PC-9 (cell line): ENCODE measurements around the gene DENND2A. TPM values are rescaled to one million over a fixed set of nuclear protein-coding genes. Genes with fewer than 3 reads are reported as not detected.

ENCODE experiments used
- BruUV-seq: library from RNA; stranded (reverse); fragments of 400-500 nt; replicated peaks from 2 replicates; lab custom pipeline; 2021; lab: Mats Ljungman, UMichigan
- CTCF ChIA-PET: fragments of 300-600 bp; sonication (Branson Sonifier 250); formaldehyde crosslinking; loops from one replicate; lab custom pipeline; 2022; ENCODE audit warnings: antibody characterized with exemption; lab: Charles Lee
- POLR2A ChIA-PET: fragments of 300-600 bp; sonication (Branson Sonifier 250); formaldehyde crosslinking; loops from one replicate; lab custom pipeline; 2022; ENCODE audit warnings: antibody characterized with exemption; ENCODE audit not compliant: unreplicated experiment; lab: Charles Lee
- DNase-seq, 2 experiments: peaks; one replicate each; pipeline versions ENCODE4 v3.0.0 to v3.0.0-alpha.2; 2015 to 2022; ENCODE audit warnings: mixed read lengths in 1 of 2
- H2AFZ ChIP-seq: fragments of 200-600 bp; sonication (generic); 2 replicates; pipeline ENCODE4 v1.8.1; 2017; ENCODE audit warnings: antibody characterized with exemption
- H3F3A ChIP-seq: fragments of 200-600 bp; sonication (generic); 2 replicates; pipeline ENCODE4 v1.8.1; 2017; ENCODE audit warnings: antibody characterized with exemption, mild to moderate bottlenecking, low read depth; ENCODE audit not compliant: insufficient read depth
- H3K27ac ChIP-seq: fragments of 200-600 bp; sonication (generic); 2 replicates; pipeline ENCODE4 v1.6.1; 2016; ENCODE audit warnings: mixed run types
- H3K27me3 ChIP-seq: fragments of 200-600 bp; sonication (generic); 2 replicates; pipeline ENCODE4 v1.6.1; 2016; ENCODE audit warnings: low read depth, mixed run types; ENCODE audit not compliant: insufficient read depth
- H3K36me3 ChIP-seq: fragments of 200-600 bp; sonication (generic); 2 replicates; pipeline ENCODE4 v1.6.1; 2016; ENCODE audit warnings: low read depth, mixed run types
- H3K4me1 ChIP-seq: fragments of 200-600 bp; sonication (generic); replicated peaks from 2 replicates; pipeline ENCODE4 v1.6.1; 2016; ENCODE audit warnings: mixed run types; ENCODE audit not compliant: insufficient read depth
- H3K4me2 ChIP-seq: fragments of 200-600 bp; sonication (generic); 2 replicates; pipeline ENCODE4 v1.6.1; 2017; ENCODE audit warnings: mixed run types
- H3K4me3 ChIP-seq: fragments of 200-600 bp; sonication (generic); 2 replicates; pipeline ENCODE4 v1.6.1; 2016; ENCODE audit warnings: mixed run types
- H3K79me2 ChIP-seq: fragments of 200-600 bp; sonication (generic); 2 replicates; pipeline ENCODE4 v1.6.1; 2017; ENCODE audit warnings: low read depth, mixed run types
- H3K9me2 ChIP-seq: fragments of 200-600 bp; sonication (generic); 2 replicates; pipeline ENCODE4 v1.8.1; 2017; ENCODE audit warnings: mild to moderate bottlenecking; ENCODE audit not compliant: insufficient read depth
- H3K9me3 ChIP-seq: fragments of 200-600 bp; sonication (generic); 2 replicates; pipeline ENCODE4 v1.8.1; 2016; ENCODE audit warnings: low read depth; ENCODE audit not compliant: insufficient read depth
- H4K20me1 ChIP-seq: fragments of 200-600 bp; sonication (generic); 2 replicates; pipeline ENCODE4 v1.8.1; 2017; ENCODE audit not compliant: insufficient read depth
- EZH2 ChIP-seq: fragments of 200-600 bp; sonication (generic); IDR thresholded peaks from 2 replicates; pipeline ENCODE4 v1.8.0; 2017; ENCODE audit warnings: antibody characterized with exemption, low read depth
- intact Hi-C: fragments of 100-400 bp; cut with micrococcal nuclease; formaldehyde crosslinking; loops from one replicate; pipeline ENCODE4 v1.10.0; 2022; ENCODE audit not compliant: unreplicated experiment
- total RNA-seq: library from RNA; stranded (reverse); gene quantifications from 2 replicates; pipeline ENCODE4 v1.2.3, GENCODE V29; 2021
- TF ChIP-seq, protein P1 (sequence below): fragments of 200-600 bp; sonication (generic); conservative IDR thresholded peaks from 2 replicates; pipeline ENCODE4 v1.6.1; 2017; ENCODE audit warnings: mixed run types, antibody characterized with exemption, mild to moderate bottlenecking, moderate library complexity

Gene DENND2A
- total RNA-seq, 1 experiment from 2014 or later, result 4.2 TPM

DNA sequence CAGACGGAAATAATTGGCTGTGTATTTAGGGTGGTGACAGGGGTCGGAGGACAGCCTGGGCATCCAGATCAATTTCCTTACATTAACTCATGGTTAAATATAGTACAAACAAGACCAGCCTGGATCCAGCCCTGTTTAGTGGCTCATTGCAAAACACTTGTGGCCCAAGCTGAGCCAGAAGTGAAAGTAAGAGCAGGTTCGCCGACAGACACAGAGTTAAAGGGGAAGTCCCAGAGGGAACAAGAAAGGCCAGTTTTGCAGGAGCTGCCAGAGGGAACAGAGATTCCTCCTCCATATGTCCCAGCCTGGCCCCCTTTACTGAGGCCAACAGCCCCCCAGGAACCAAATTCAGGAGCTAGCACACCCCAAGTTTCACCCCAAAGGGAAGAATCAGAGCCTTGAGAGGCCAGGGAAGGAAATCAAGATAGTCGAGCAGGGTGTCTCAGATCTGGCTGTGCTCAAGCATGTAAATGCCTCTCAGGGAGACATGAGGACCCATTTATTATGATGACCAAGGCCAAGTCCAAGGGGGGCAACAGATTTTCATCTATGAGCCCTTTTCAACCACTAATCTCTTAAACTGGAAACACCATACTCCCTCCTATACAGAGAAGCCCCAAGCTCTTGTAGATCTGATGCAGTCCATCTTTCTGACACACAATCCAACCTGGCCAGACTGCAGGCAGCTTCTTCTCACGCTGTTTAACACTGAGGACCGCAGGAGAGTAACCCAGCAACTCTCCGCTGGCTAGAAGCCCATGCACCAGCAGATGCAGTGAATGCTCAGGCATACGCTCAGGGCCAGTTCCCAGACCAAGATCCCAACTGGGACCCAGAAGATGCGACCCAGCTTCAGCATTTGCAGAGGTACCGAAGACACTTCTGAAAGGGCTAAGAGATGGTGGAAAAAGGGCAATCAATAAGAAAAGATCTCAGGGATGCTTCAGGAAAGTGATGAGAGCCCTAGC lies 16.2 kb upstream of the DENND2A start:
- peaks cover 6% of the 10 kb centered on the region; the same call in 1 of the 2 replicates for H3F3A ChIP-seq
- no peaks in the 10 kb centered on the region for H3K36me3 ChIP-seq
- peak overlapping the region; percentile 76 for H3K4me2 ChIP-seq
- intact Hi-C loops, result loop anchor here (5.0 to 10.0 kb wide), 2 partner anchors 482 to 995 kb away; partner anchors contain the start of gene KDM7A
- peak overlapping the region; percentile 43; the same call in 1 of the 2 replicates for H3K4me3 ChIP-seq
- H2AFZ ChIP-seq, result peak overlapping the region; percentile 67
- H4K20me1 ChIP-seq, result no peaks in the 10 kb centered on the region
- H3K79me2 ChIP-seq, result no peaks in the 10 kb centered on the region
- peak overlapping the region; percentile 32 for H3K27ac ChIP-seq
- ChIA-PET POLR2A (no interaction called here), CTCF (interaction anchor here (0.5 to 1.1 kb wide), 2 partner anchors 123 to 179 kb away, joined by 3 to 10 read pairs; no protein-coding TSS in a partner anchor)
- no TSS peak for BruUV-seq
- H3K9me3 ChIP-seq, result no peaks in the 10 kb centered on the region
- no peak for TF ChIP-seq EZH2
- TF ChIP-seq, protein P1, sequence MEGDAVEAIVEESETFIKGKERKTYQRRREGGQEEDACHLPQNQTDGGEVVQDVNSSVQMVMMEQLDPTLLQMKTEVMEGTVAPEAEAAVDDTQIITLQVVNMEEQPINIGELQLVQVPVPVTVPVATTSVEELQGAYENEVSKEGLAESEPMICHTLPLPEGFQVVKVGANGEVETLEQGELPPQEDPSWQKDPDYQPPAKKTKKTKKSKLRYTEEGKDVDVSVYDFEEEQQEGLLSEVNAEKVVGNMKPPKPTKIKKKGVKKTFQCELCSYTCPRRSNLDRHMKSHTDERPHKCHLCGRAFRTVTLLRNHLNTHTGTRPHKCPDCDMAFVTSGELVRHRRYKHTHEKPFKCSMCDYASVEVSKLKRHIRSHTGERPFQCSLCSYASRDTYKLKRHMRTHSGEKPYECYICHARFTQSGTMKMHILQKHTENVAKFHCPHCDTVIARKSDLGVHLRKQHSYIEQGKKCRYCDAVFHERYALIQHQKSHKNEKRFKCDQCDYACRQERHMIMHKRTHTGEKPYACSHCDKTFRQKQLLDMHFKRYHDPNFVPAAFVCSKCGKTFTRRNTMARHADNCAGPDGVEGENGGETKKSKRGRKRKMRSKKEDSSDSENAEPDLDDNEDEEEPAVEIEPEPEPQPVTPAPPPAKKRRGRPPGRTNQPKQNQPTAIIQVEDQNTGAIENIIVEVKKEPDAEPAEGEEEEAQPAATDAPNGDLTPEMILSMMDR, result no peak
- H3K9me2 ChIP-seq, result no peaks in the 10 kb centered on the region
- no peaks in the 10 kb centered on the region for H3K27me3 ChIP-seq
- peak; percentile 68 to 89 for DNase-seq
- peaks cover 24% of the 10 kb centered on the region for H3K4me1 ChIP-seq

DNA sequence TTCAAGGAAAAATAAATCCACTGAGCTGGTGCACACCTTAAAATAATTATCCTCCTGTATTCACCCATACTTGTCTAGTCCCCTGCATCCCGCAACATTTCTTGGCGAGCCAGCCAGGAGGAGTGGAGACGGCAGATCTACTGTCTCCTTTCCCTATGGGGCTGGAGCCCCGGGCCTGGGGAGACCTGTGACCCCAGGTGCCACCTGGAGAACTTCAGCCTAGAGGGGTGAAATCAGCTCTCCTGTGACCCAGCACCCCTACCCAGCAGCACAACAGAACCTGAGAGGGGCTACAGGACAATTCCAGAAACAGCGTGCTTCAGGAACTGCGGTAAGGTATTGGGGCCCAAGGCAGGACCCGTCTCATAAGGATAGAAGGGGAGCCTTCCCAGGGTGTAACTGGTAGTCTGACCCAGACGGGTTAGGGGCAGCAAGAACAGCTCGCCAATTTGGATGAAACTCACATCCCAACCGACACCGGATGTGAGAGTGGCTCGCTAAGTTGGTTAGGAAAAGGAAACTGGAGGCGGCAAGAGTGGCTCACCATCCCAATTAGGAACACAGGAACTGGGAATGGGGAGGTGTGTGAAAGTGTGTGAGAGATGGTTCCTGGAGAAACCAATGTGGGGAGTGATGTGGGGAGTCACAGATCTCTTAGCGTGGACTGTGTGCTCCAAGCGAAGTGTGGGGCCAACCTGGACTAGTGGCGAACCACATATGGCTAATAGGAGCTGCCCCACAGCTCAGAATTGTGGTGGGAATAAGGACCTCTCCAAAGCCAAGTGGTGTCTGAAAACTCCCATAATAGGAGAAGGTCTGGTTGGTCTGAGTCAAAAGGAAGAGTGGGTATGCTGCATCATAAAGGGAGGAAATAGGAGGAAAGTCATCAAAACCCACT lies 15.1 kb upstream of the DENND2A start:
- Histone ChIP-seq H3F3A (peaks cover 10% of the 10 kb centered on the region; the same call in 1 of the 2 replicates), H3K9me2 (no peaks in the 10 kb centered on the region), H3K36me3 (no peaks in the 10 kb centered on the region), H3K27me3 (no peaks in the 10 kb centered on the region), H3K9me3 (no peaks in the 10 kb centered on the region), H3K27ac (peak overlapping the region; percentile 32), H2AFZ (peak overlapping the region; percentile 67), H3K79me2 (no peaks in the 10 kb centered on the region), H3K4me3 (peak overlapping the region; percentile 43; the same call in 1 of the 2 replicates), H3K4me1 (peaks cover 35% of the 10 kb centered on the region), H3K4me2 (peak overlapping the region; percentile 76), H4K20me1 (no peaks in the 10 kb centered on the region)
- DNase-seq, result no peak
- intact Hi-C loops, result loop anchor here (5.0 to 10.0 kb wide), 2 partner anchors 481 to 997 kb away; partner anchors contain the start of gene KDM7A
- BruUV-seq, result no TSS peak
- TF ChIP-seq, protein P1, result no peak
- no peak for TF ChIP-seq EZH2
- ChIA-PET CTCF (interaction anchor here (0.5 to 1.1 kb wide), 2 partner anchors 122 to 178 kb away, joined by 3 to 10 read pairs; no protein-coding TSS in a partner anchor), POLR2A (no interaction called here)

DNA sequence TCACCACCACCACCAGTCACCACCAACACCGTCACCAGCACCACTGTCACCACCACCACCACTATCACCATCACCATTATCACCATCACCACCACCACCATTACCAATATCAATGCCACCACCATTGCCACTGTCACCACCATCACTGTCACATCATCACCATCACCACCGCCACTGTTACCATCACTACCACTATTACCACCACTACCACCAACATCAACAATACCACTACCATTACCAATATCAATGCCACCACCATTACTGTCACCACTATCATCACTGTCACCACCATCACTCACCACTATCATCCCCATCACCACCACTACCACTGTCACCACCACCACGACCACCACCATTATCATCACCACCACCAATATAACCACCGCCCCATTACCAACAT lies 14.0 kb upstream of the DENND2A start:
- intact Hi-C loops, result loop anchor here (5.0 to 10.0 kb wide), 3 partner anchors 358 to 998 kb away; partner anchors contain the start of genes KDM7A and MRPS33
- H3K36me3 ChIP-seq, result no peaks in the 10 kb centered on the region
- TF ChIP-seq EZH2, result no peak
- TF ChIP-seq, protein P1, result no peak
- no peaks in the 10 kb centered on the region for H3K9me3 ChIP-seq
- no peaks in the 10 kb centered on the region for H3K79me2 ChIP-seq
- no peaks in the 10 kb centered on the region for H4K20me1 ChIP-seq
- no peak for DNase-seq
- no peak overlapping the region for H3K4me3 ChIP-seq
- no TSS peak for BruUV-seq
- H3K4me1 ChIP-seq, result peaks cover 46% of the 10 kb centered on the region
- no peak overlapping the region for H3K27ac ChIP-seq
- POLR2A ChIA-PET, result no interaction called here
- H3F3A ChIP-seq, result peaks cover 15% of the 10 kb centered on the region; the same call in 1 of the 2 replicates
- no peaks in the 10 kb centered on the region for H3K9me2 ChIP-seq
- H3K27me3 ChIP-seq, result no peaks in the 10 kb centered on the region
- CTCF ChIA-PET, result no interaction called here
- H2AFZ ChIP-seq, result no peak overlapping the region
- H3K4me2 ChIP-seq, result no peak overlapping the region
